Vagina (tissue), 2 donors: ENCODE measurements around the gene ELAVL1. TPM values are rescaled to one million over a fixed set of nuclear protein-coding genes. Genes with fewer than 3 reads are reported as not detected.

ENCODE experiments used
- DNase-seq, 2 donors: peaks; one replicate each; pipeline ENCODE4 v3.0.0-alpha.2; 2017; ENCODE audit errors: extremely low spot score in 2 of 2
- H3K27ac ChIP-seq: fragments of 200-600 bp; sonication (generic); one replicate; pipeline ENCODE4 v1.5.1; 2019
- H3K27me3 ChIP-seq: fragments of 200-600 bp; sonication (generic); one replicate; pipeline ENCODE4 v1.5.1; 2019
- H3K36me3 ChIP-seq, 2 donors: fragments of 200-600 bp; sonication (generic); one replicate each; pipeline ENCODE4 v1.5.1; 2017 to 2019
- H3K4me1 ChIP-seq: fragments of 200-600 bp; sonication (generic); one replicate; pipeline ENCODE4 v1.5.1; 2019
- H3K4me3 ChIP-seq, 2 donors: fragments of 200-600 bp; sonication (generic); 1 replicate in 1 of 2; 2 replicates in 1 of 2; pipeline ENCODE4 v1.5.1; 2016 to 2019
- H3K9me3 ChIP-seq: fragments of 200-600 bp; sonication (generic); one replicate; pipeline ENCODE4 v1.5.1; 2019
- CTCF ChIP-seq, 3 experiments: fragments of 450-650 bp in 2 of 3; fragments of 200-600 bp in 1 of 3; sonication (generic) in 1 of 3; IDR thresholded peaks; one replicate each; pipeline ENCODE4 v1.5.1; 2017 to 2019; ENCODE audit warnings: antibody characterized with exemption in 3 of 3, mild to moderate bottlenecking in 2 of 3, moderate library complexity in 2 of 3
- POLR2A ChIP-seq, 2 donors: fragments of 450-650 bp; IDR thresholded peaks; one replicate each; pipeline ENCODE4 v1.6.1; 2017; ENCODE audit warnings: antibody characterized with exemption in 2 of 2, mild to moderate bottlenecking in 2 of 2, moderate library complexity in 2 of 2
- POLR2AphosphoS5 ChIP-seq, 2 donors: sonication (generic); formaldehyde crosslinking; IDR thresholded peaks; one replicate each; pipeline ENCODE4 v1.9.0; 2017; ENCODE audit warnings: antibody characterized with exemption in 2 of 2, mild to moderate bottlenecking in 2 of 2, low read depth in 1 of 2; ENCODE audit not compliant: insufficient read depth in 1 of 2
- intact Hi-C: fragments of 100-400 bp; cut with DNase I; formaldehyde crosslinking; loops from one replicate; pipeline ENCODE4 v1.15.1; 2023
- total RNA-seq: library from RNA; depleted of rRNA; stranded (reverse); fragments of >200 nt; gene quantifications from one replicate; pipeline ENCODE4 v1.2.3, GENCODE V29; 2016

The ELAVL1 gene
- total RNA-seq, 1 donor from 2014 or later, result 40.5 TPM

GRCh38 chr19:7982651-7983099 lies 22.8 kb downstream of the ELAVL1 start:
- Histone ChIP-seq H3K4me1 (peaks cover 18% of the 10 kb centered on the region), H3K27me3 (no peaks in the 10 kb centered on the region), H3K4me3 (no peak overlapping the region), H3K36me3 (peaks cover 0 to 35% of the 10 kb centered on the region in 2 donors), H3K27ac (no peak overlapping the region), H3K9me3 (no peaks in the 10 kb centered on the region)
- DNase-seq, result no peak
- TF ChIP-seq POLR2A (IDR thresholded peaks at IDR 0.05) (no peak), POLR2AphosphoS5 (IDR thresholded peaks at IDR 0.05; ENCODE audit: insufficient read depth in 1 of 2, low read depth in 1 of 2) (no peak), CTCF (IDR thresholded peaks at IDR 0.05) (no peak)
- intact Hi-C loops, result no loop called here

GRCh38 chr19:7982103-7982502 lies 23.3 kb downstream of the ELAVL1 start:
- no peak overlapping the region for H3K27ac ChIP-seq
- intact Hi-C loops, result no loop called here
- no peak overlapping the region for H3K4me3 ChIP-seq
- H3K9me3 ChIP-seq, result no peaks in the 10 kb centered on the region
- no peak for DNase-seq
- no peaks in the 10 kb centered on the region for H3K27me3 ChIP-seq
- peaks cover 0 to 40% of the 10 kb centered on the region in 2 donors for H3K36me3 ChIP-seq
- no peak for TF ChIP-seq CTCF (IDR thresholded peaks at IDR 0.05)
- no peak for TF ChIP-seq POLR2A (IDR thresholded peaks at IDR 0.05)
- no peak for TF ChIP-seq POLR2AphosphoS5 (IDR thresholded peaks at IDR 0.05; ENCODE audit: insufficient read depth in 1 of 2, low read depth in 1 of 2)
- peaks cover 13% of the 10 kb centered on the region for H3K4me1 ChIP-seq

- Histone ChIP-seq H3K27ac (no peak overlapping the region), H3K27me3 (no peaks in the 10 kb centered on the region), H3K4me1 (peaks cover 8% of the 10 kb centered on the region), H3K4me3 (no peak overlapping the region), H3K9me3 (no peaks in the 10 kb centered on the region), H3K36me3 (peaks cover 0 to 44% of the 10 kb centered on the region in 2 donors)
- no peak for TF ChIP-seq CTCF (IDR thresholded peaks at IDR 0.05)
- no peak for TF ChIP-seq POLR2AphosphoS5 (IDR thresholded peaks at IDR 0.05; ENCODE audit: insufficient read depth in 1 of 2, low read depth in 1 of 2)
- TF ChIP-seq POLR2A (IDR thresholded peaks at IDR 0.05), result no peak
- intact Hi-C loops, result no loop called here
- no peak for DNase-seq
These were observed 23.8 kb downstream of the ELAVL1 start for GRCh38 chr19:7981661-7982060.

GRCh38 chr19:7981199-7981598 lies 24.2 kb downstream of the ELAVL1 start:
- no peak for TF ChIP-seq CTCF (IDR thresholded peaks at IDR 0.05)
- no peak for TF ChIP-seq POLR2AphosphoS5 (IDR thresholded peaks at IDR 0.05; ENCODE audit: insufficient read depth in 1 of 2, low read depth in 1 of 2)
- no peak for TF ChIP-seq POLR2A (IDR thresholded peaks at IDR 0.05)
- intact Hi-C loops, result no loop called here
- Histone ChIP-seq H3K27ac (no peak overlapping the region), H3K4me3 (no peak overlapping the region), H3K4me1 (peaks cover 3% of the 10 kb centered on the region), H3K9me3 (no peaks in the 10 kb centered on the region), H3K36me3 (peaks cover 0 to 44% of the 10 kb centered on the region in 2 donors), H3K27me3 (no peaks in the 10 kb centered on the region)
- DNase-seq, result no peak

GRCh38 chr19:7980635-7981121 lies 24.8 kb downstream of the ELAVL1 start:
- intact Hi-C loops, result no loop called here
- H3K27ac ChIP-seq, result no peak overlapping the region
- H3K4me3 ChIP-seq, result no peak overlapping the region
- H3K4me1 ChIP-seq, result no peaks in the 10 kb centered on the region
- H3K27me3 ChIP-seq, result no peaks in the 10 kb centered on the region
- H3K9me3 ChIP-seq, result no peaks in the 10 kb centered on the region
- H3K36me3 ChIP-seq, result peaks cover 0 to 44% of the 10 kb centered on the region in 2 donors
- no peak for TF ChIP-seq POLR2A (IDR thresholded peaks at IDR 0.05)
- no peak for TF ChIP-seq POLR2AphosphoS5 (IDR thresholded peaks at IDR 0.05; ENCODE audit: insufficient read depth in 1 of 2, low read depth in 1 of 2)
- TF ChIP-seq CTCF (IDR thresholded peaks at IDR 0.05), result no peak
- no peak for DNase-seq
